IPS DF 4.7 (cell line): ENCODE results near the gene G0S2.

Source experiments
- DNase-seq: peaks from one replicate; pipeline ENCODE4 v3.0.0-alpha.2; 2013; ENCODE audit warnings: low spot score; ENCODE audit errors: extremely low read depth

Gene G0S2, protein sequence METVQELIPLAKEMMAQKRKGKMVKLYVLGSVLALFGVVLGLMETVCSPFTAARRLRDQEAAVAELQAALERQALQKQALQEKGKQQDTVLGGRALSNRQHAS

DNA sequence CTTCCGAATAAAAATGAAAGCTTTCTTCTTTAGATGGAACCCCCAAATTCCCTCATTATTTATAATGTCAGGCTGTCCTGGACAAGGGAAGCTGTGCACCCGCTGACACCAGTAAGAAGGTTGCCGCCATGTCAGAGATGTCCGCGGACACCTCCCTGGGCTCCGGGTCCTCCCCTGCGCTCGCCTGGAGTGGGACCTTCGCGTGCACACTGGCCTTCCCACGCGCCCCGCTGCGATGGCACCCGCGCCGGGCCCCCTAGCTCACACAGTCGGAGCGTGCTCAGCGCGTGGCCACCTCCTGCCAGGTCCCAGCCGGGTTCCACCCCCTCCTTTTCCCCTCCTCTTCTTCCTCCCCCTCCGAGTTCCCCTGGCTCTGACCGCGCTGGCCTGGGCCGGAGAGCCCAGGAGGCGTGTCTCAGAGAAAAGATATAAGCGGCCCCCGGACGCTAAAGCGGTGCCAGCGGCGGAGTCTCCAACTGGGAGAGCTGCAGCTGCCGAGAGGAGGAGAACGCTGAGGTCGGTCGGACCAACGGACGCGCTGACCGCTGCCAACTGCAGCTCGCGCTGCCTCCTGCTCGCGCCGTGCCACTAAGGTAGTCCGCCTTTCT lies at the start of gene G0S2:
Gene G0S2 (plus strand): TSS at position 456 of the 608 bp plus-strand sequence. CDS start 273 bp downstream, outside the sequence.
- DNase-seq: no peak

DNA sequence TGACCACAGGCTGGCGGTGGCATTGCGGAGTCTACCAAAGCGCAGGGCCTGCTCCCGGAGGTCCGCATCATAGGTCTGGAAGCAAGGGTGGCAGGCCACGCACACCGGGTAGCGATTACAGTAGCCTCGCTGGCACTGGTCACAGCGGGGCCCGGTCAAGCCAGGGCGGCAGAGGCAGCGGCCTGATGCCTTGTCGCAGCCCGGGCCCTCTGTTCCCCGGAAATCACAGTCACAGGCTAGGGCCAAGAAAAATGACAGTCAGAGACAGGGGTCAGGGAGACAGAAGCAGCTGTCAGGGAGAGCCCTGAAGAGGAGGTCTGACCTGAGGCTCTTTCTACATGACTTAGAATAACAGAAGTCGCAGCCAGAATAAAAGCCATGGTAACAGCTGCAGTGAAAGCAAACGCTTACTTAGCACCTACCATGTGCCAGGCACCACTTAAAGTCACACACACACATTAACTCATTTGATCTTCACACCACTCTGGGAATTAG lies 49.4 kb upstream of the G0S2 start:
- DNase-seq: no peak

DNA sequence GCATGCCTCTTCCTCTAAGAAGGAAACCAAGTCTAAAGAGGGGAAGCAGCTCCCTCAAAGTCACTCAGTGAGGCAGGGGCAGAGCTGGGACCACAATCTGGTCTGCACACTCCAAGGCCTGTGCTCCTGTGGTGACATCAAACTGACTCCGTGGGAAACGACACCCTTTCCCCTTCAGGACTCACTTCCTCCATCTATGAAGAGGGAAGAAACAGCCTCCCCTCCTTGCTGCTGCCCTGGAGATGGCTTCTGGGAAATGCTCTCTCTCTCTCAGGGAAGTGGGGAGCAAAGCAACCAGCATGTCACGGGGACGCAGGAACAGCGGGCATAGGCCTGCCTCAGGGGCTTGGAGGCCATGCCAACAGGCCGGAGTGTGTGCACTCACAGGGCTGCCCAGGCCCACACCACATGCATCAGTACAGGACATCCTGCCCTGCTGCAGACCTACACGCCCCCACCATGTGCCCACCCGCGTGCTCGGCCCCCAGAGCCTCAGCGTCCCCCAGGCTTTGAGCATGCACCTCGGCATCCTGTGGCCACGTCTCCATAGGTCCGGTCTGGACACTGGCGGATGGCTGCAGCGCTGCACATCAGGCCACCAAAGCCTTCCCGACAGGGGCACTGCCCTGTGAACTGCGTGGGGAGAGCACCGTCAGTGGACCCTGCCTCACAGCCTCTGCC lies 48.7 kb upstream of the G0S2 start:
- DNase-seq: no peak

- DNase-seq: no peak
Measured at GRCh38 chr1:209627027-209627731, 48.0 kb upstream of the G0S2 start.

DNA sequence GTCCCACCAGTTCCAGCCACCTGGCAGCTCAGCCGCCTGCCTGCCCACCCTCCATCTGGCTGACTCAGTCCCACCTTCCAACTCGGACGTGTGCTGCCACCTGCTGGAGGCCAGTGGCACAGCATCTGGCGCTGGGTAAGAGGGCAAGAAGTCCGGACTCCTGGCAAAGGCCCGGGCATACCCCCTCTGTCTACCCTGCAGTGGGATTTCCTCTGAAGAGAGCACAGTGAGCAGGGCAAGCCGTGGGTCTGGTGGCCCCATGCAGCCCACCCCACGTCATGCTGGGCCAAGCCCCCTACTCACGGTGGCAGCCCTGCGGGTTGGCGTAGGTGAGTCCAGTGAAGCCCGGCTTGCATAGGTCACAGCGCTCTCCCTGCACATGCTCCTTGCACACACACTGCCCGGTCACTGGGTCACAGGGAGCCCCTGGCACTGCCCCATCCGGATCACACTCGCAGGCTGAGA lies 47.4 kb upstream of the G0S2 start:
- DNase-seq: peak; percentile 72

GRCh38 chr1:209628618-209629299 lies 46.5 kb upstream of the G0S2 start:
- DNase-seq: no peak

- no peak for DNase-seq
Measured at GRCh38 chr1:209629621-209630382, 45.4 kb upstream of the G0S2 start.

DNA sequence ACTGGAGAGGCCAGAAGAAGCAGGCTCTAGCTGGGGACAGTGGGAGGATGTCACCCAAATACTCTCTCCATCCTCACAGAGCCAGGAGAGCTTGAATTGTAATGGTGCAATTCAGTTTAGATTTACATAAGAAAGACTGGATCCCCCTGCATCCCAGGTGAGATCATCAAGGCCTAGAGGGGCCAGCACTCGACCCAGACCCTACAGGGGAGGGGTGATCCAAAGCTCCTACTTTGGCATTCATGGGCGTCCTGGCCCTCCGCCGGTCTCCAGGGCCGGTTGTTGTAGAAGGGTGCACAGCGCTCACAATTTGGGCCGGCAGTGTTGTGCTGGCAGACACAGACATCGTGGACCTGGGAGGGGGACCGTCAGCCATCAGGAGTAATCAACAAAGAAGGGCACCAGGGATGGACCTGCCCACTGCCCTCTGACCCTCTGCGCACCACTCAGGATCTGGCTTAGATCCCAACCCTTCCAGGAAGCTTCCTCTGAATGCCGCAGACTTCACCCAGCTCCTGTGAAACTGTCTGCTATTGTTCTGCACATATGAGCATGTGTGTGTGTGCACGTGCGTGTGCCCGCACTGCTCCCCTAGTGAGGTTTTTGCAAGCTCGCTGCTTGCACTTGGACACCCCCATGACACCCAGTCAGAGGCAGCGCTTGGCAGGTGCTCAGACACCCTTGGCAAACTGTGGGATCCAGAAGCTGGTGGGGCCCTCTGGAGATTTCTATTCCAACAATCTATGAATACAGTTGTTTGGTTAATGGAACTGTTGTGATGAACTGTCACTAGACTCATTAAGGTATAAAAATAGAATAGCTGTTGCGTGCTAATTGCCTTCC lies 44.6 kb upstream of the G0S2 start:
- DNase-seq: peak; percentile 36

DNA sequence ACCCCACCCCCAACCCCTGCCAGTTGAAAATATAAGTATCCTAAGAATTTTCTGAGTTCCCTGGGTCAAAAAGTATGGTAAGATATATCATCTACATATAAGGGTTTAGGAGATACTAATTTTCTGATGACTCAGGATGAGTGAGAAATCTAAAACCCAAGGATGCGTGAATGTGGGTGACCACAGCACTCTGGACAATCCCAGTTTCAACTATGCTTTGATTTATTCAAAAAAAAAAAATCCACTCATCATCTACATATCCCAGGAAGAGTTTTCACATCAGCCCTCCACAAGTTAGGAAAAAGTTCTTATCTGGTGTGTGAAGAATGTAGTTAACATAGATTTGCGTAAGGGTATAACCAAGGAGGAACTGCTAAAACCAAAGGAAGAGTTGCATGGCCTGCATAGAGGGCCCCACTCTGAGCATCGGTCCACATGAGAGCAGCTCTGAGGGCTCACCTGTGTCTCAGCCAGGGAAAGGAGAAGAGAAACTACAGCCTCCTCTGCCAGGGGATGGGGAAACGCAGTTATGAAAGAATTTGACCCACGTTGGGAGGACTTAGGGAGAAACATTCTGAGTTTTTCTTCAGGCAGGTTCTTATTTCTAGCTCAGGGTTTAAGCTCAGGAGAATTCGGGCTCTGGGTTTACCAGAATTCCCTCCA lies 41.7 kb upstream of the G0S2 start:
- no peak for DNase-seq

DNA sequence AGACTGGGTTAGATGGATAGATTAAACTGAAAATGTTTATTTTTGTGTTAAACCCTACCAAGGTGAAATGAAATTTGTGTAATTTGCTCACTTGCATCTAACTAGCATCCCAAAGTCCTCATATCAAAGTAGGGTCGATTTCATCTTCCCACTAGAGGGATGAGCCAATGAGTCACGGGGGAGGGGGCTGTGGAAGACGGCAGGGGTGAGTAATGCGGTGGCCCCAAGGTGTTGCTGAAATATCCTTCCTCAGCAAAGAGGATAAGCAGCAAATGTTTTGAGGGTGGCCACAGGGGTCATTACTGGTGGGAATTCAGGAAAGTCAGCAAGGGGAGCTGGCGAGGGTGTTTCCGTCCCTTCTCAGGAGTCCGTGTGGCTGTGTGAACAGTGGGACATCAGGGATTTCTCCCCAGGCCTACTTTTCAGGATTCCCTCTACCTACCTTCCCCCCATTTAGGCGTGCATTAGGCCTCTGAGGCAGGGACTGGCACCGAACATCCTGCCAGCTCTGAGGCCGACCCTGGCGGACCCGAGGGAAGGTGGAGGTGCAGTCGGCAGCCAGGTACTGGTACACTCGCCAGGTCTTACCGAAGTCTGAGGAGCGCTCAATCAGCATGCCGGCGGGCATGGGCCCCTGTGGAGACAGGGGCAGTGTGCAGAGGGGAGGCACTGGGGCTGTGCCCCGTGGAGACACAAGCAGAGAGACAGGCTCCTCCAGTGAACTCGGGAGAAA lies 41.0 kb upstream of the G0S2 start:
- no peak for DNase-seq

- DNase-seq: no peak
Measured at GRCh38 chr1:209635850-209636249, 39.4 kb upstream of the G0S2 start.

DNA sequence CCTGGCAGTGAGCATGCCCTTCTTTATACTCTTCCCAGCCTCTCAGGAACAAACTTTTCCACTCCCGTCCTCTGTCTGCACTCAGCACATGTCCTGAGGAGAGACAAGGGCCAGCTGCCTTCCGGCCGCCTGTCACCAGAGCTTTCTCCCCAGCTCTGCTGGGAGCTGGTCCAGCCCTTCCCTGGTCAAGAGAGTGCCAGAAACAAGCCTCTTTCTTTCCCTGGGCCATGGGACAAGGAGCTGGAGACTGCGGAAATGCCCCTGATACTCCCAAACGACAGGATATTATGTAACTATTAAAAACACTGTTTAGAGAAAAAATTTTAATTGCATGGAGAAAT lies 33.4 kb upstream of the G0S2 start:
- DNase-seq: no peak

DNA sequence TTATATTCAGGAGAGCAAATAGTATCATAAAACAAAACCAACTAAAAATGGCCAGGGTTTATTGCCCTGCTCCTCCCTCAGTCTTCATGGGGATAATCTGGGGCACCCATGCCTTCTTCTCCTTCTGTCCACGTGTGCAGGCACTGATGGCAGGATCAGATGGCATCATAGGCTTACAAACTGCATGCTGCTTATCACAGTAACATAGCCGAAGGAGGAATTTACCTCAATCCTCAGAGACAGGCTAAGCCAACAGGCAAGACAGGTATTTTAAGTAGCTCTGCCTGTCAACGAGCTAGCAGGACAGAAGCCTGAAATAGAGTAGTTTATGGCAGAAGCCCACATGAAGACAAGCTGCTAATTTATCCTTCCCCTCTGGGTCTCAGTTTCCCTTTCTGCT lies 32.4 kb upstream of the G0S2 start:
- no peak for DNase-seq

DNA sequence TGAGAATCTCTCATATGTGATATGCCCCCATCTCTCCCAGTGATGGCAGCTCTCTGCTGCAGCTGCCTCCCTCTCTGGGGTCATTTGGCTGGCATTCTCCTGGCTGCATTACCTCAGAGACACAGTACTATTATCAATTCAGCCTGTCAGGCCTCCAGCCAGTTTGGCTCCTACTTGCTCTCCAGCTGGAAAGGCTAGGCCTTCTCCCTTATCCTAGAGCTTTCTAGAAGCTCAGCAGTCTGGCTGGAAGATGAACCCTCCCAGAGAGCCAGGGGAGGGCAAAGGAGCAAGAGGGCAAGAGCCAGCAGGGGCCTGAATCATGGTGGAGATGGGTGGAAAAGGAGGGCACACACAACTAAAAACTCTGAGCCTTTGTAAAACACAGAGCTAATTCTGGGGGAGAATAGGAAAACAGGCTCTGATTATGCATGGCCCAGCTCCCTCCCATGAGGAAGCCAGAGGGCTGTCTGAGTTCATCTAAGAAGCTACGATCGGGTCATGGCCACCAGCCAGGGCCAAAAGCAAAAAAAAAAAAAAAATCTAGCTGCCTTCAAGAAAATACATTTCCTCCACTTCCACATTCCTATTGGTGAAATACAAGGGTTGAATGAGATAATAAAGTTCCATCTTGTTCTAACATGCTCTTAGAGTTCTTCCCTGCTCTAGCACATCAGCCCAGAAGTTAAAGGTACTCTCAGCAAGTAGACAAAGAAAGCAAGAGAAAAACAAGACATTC lies 31.8 kb upstream of the G0S2 start:
- DNase-seq: no peak

GRCh38 chr1:209645574-209646452 lies 29.4 kb upstream of the G0S2 start:
- DNase-seq: no peak

GRCh38 chr1:209646558-209646957 lies 28.7 kb upstream of the G0S2 start:
- DNase-seq: no peak

DNA sequence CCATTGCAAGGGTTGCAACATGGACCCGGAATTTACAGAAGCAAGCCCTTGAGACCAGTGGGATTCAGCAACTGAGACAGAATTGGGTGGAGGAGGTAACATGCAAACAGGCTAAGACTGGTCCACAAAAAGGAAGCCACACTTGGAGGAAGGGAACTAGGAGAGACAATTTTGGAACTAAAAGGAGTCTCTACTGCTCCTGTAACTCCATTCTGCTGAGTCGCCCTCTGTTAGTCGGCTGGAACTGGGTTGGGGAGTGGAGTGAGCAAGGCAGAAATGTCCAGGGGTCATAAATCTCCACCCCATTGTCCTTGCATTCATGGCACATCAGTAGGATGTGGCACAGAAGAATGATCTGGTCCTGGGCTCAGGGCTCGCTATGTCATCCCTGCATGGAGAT lies 28.1 kb upstream of the G0S2 start:
- DNase-seq: no peak
